HG03354 (cell line): Measurements from ENCODE around the gene ZBTB7C.

Source experiments
- ATAC-seq: cut with Tn5 transposase; IDR thresholded peaks from one replicate; pipeline ENCODE4 v1.9.1; 2021; ENCODE audit warnings: mild to moderate bottlenecking; ENCODE audit not compliant: unreplicated experiment, poor library complexity, severe bottlenecking

The ZBTB7C gene

DNA sequence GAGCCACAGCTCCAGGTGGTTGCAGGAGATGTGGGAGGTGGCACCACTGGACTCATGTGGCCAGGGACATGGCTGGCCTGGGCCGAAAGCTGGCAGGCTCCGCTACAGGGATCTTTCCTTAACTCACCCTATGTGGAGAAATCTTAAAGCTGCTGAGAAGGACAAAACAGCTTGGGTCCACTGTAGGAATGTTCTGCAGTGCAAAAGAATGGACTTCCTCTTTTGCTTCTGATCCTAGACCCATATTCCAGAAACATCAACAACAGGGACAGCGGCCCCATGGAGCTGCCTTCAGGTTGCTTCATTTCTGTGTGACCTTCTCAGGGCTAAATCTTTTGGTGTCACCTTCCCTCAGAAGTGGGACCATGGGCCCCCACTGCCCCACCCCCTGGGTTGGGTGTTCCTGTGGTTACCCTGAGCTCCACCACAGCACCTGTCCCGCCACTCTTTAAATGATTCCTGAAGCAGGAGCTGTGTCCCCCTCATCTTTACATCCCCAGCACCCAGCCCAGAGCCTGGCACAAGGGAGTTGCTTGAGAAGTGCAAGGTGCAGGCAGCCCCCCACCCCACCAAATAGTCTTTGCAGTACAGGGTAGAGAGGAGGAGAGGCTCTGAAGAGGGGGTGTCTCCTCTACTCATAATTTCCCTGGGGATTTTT is 205.8 kb downstream of the ZBTB7C start:
- ATAC-seq: no peak

DNA sequence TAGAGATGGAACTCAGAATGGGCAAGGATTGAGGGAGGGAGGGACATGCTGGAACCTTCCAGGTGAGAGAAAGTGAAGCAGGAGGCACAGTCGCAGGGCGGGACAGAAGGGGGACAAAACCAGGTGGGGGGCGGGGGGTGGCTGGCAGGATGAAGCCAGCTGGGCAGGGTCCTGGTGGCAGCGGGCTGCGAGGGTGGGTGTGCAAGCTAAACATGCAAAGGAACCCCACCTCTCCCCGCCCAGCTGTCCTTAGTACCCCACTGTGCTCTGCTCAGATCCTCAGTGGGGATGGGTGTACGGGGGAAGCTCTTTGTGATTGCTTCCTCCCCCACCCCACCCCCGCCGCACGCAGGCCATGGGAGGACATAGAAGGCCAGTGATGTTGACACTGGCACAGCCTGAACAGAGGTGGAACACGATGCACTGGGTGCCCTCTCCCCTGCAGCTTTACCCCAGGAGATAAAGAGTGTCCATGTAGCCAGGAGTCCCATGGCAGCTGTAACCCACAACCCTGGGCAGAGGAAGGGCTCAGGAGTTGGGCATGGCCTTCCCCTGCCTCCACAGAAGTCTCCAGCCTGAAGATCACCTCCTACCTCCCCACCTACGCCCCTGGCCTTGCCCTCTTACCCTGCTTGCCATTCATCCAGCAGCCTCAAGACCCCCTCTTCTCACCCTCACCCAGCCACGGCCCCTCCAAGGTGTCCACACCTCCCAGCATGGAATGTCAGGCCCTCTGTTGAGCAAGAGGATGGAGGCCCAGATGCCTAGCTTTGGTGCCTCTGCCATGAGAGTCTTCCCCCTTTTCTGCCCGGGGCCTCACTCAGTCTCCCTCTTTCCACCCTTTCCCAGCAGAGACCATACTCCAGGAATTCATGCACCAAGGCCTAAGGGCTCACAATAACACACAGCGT is 206.6 kb downstream of the ZBTB7C start:
- no peak for ATAC-seq

- ATAC-seq: no peak
Measured at GRCh38 chr18:48202006-48202348, 207.2 kb downstream of the ZBTB7C start.

DNA sequence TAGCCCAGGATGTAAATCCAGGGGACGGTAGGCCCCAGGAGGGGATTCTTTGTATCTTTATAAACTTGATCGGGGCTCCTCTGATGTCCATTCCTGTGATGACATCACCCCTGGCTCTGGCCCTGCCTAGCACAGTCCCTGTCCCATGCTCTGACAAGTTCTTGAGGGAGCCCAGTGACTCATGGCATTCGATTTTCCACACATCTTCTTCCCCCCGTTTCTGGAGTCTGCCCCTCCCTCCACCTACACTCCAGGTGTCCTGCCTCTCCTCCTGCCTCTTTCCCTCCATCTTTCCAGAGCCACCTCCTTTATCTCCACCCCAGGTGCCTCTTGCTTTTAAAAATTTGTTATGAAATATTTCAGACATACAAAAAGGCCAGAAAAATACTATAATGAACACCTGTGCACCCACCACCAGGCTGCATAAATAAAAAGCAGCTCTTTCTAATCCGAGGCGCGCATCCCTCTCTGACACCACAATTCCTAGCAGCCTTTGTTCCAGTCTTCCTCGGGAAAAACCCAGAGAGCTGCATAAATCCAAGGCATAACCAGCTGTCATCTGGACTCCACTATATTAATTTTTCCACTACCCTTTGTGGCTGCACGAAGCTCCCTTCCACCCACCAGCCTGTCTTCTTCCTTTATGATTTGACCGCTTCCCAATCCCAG is 207.7 kb downstream of the ZBTB7C start:
- ATAC-seq: no peak

DNA sequence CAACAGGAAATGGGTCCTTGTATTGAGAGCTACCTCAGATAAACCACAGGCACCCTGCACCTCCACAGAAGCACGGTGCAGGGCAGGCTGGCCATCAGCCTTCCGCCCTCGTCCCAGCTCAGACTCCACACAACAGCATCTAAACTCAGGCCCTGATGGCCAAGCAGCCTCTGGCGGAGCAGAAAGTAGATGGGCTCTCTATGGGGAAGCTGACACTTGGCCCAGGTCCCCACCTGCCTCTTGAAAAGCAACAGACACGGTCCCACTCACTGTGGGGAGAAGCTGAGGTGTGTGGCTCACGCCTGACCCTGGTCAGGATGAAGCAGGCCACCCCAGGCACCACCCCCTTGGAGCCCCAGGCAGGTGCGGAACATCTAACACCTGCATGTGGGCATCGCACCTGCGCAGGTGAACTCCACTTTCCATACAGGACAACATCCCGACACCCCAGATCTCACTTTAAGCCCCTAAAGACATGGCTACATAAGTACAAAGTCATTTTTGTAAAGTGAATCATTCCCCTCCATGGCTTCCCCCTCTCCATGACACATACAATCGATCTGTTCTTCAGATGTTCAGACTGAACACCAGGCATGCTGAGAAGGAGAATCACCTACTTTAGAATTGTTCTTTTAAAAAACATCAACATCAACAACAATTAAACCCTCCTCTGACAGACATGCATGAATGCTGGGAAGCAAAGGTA is 208.4 kb downstream of the ZBTB7C start:
- no peak for ATAC-seq

DNA sequence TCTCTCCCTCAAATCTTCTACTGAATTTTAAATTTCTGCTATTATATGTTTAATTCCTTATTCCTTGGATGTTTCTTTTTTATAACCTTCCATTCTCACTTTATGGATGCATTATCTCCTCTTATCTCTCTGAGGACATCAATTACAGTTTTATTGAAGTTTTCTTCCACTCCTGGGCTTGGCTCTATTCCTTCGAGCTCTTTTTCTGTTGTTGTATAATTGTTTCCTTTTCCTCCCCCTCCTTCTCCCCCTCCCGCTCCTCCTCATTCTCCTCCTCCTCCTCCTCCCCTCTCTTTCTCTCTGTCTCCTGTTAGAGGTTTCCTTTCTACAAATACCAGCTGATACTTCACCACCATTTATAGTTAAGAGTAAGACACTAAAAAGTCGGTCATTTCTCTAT is 209.8 kb downstream of the ZBTB7C start:
- ATAC-seq: no peak

DNA sequence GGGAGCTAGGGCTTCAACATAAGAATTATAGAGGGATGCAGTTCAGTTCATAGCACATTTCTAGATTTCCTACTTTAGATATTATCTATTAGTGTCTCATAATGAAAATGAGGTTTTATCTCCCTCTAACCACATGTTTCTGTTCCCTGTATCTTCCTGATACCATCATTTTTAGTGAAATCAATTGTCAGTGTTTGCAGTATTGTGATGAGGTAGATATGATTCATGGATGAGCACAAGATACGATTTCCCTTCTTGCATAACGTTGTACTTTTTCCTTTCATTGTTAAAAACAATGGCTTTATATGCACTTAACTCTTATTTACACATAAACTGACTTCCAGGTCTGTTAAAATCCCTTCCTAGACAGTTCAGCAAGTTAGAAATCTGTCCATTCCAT is 211.4 kb downstream of the ZBTB7C start:
- no peak for ATAC-seq

DNA sequence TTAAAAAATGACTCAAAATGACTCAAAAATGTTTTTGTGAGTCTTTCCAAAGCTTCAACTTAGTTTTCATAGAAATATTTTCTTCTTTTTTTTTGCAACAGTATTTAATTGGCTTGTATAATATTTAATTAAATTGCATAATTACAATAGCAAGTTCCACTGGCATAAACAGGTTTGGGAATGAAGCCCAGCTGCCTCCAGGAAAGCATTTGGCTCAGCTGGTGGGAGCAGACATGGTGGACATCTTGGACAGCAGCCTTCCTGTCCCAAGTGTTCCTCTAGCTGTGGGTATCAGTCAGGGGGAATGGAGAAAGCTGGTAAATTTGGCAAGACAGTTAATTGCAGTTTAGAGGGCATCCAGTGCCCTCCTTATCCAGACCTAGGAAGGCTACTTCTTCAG is 213.4 kb downstream of the ZBTB7C start:
- no peak for ATAC-seq

- ATAC-seq: no peak
Measured at GRCh38 chr18:48194591-48195181, 214.5 kb downstream of the ZBTB7C start.

DNA sequence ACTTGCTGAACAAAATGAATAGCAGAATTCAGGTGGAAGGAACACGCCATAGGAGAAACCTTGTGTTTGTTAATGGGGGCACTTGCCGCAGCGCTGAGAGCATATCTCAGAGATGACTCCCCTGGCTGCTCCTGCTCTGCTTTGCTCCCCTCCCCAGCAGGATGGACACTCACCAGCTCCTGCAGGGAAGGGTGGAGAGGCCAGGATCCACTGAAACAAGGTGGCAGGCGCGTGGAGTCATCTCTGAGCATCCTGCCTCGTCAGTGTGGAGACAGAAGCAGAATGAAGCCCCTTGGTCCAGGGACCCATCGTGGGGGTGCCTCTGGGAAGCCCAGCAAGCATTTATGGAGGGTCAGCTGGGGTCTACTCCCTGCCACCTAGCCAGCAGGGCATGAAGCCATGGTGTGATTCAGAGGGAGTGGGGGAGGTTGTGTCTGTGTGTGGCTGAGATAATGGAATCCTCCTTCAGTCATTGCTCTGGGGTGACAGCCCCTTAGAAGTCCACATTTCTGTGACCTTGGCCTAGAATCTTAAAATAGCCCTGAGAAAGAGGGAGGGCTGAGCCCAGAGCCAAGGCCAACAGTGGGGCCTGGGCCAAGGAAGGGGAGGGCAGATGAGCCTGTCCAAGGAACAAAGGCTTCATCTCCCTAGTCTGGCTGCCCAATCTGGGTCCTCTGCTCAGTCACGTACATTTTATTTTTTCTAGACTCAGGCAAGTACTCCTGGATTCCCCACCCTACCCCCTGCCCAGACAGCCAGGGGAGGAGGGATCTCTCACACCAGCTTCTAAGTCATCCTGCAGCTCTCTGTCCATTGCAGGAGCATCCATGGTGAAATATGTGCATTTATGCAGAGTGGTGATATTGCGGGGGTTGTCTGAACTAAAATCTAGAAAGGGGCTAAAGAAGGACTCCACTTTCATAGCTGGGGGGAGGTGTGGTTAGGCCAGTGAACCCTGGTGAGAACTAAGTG is 215.4 kb downstream of the ZBTB7C start:
- ATAC-seq: no peak

DNA sequence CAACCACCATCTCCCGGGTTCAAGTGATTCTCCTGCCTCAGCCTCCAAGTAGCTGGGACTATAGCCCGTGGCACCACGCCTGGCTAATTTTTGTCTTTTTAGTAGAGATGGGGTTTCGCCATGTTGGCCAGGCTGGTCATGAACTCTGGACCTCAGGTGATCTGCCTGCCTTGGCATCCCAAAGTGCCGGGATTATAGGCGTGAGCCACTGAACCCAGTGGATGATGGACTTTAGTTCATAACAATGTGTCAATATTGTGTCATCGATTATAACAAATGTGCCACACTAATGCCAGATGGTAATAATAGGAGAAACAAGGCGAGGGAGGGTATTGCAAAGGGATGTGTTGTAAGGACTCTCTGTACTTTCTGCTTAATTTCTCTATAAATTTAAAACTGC is 216.6 kb downstream of the ZBTB7C start:
- no peak for ATAC-seq

DNA sequence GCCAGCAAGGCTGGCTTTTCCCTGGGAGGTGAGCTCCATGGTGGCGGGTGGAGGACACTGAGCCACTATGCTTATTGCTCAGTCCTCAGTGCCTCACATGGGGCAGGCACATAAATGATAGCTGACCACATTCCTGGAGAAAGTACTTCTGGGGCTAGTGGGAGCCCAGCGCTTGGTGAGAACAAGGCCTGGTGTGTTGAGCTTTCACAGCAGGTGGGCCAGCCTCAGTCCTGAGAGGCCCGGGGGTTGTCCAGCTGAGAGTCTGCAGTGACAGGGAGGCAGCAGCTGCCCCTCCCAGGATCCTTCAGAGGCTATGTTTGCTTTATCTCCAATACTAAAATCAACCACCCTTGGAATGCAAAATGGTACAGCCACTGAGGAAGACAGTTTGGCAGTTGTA is 217.7 kb downstream of the ZBTB7C start:
- ATAC-seq: no peak

GRCh38 chr18:48190994-48191393 is 218.2 kb downstream of the ZBTB7C start:
- no peak for ATAC-seq

DNA sequence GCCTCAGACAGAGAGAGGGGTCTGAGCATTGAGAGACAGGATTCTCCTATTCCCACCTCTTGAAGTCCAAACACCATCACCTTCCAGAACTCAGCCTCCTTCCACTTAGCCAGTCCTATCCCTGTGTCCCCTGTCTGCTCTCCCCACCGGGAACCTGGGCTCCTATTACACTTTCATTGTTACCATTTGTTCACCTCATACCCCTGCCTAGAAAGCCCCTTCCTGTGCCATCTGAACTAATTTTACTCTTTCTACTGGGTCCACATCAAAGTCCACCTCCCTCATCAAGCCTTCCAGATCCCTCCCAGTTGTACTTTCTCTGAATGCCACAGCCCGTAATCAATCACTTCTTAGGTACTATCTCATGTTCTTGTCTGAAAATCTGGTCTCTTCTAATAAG is 220.6 kb downstream of the ZBTB7C start:
- ATAC-seq: no peak

- no peak for ATAC-seq
Measured at GRCh38 chr18:48186861-48187260, 222.3 kb downstream of the ZBTB7C start.

DNA sequence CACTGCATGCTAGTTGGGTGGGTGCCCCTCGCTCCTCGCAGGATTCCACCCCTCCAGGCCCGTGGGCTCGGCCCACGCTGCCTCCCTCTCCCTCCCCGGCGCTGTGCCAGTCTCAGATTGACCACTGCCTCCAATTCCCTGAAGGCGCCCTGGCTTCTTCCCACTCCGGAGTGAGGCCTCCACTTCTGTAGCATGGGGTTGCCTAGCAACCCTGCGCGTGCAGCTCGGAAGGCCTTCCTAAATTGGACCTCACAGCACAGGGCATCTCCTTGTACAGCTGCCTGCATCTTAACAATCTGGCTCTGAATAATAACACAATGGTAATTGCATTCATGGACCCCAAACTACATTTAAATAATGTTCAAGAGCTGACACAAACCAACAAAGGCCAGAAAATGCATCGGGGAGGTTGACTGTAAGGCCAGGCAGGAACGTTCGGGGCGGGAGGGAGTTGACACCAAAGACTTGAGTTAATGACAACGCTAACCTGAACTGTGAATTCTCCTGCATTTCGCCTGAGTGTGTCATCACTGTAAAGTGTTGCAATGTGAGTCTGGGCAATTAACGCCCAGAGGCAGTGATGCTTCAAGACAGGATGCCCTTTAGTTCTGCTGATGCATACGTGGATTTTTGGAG is 222.9 kb downstream of the ZBTB7C start:
- ATAC-seq: no peak

DNA sequence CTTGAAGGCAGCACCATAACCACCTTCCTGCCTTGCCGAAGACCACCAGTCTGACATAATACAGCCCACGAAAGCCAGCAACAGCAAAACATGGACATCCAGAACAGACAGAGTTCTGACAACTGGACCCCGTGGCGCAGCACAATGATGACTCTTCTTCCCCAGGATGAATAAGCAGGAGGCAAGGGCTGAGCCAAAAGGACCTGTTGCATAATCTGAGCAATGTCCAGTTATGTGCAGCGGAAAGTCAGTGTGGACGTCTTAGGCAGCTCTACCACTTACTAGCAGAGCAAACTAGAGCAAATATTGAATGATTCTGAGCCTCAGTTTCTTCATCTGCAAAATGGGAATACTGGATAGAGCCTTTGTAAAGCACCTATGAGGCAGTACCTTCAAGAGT is 225.1 kb downstream of the ZBTB7C start:
- ATAC-seq: no peak

GRCh38 chr18:48183613-48184012 is 225.6 kb downstream of the ZBTB7C start:
- no peak for ATAC-seq
